ENCODE results near the gene POLR2E. TPM values are rescaled to one million over a fixed set of nuclear protein-coding genes. Genes with fewer than 3 reads are reported as not detected.
A peak's percentile ranks its signal among the peaks of the same experiment; 100 is the strongest.

The POLR2E gene
- total RNA-seq, 1 experiment from 2014 or later = 279 TPM

DNA sequence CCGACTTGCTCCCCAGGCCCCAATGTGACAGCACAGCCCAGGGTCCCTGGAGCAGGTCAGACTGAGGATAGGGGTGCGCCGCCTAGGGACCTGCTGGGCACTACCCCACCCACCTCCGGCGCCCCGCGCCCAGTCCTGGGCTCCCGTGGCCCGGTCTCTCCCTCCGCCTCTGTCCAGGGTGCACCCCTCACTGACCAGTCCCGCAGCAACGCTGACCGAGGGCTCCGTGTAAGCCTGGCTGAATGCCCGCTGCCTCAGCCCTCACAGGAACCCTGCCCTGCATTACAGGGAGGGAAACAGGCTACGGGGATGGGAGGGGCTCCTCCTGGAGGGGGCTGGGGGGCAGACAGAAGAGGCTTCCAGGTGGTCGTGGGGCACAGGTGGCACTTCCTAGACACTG is 40.3 kb upstream of the POLR2E start:
- intact Hi-C loops (cut with micrococcal nuclease; ENCODE audit: unreplicated experiment) = no loop called here

GRCh38 chr19:1134431-1134830 is 39.3 kb upstream of the POLR2E start:
- Histone ChIP-seq H3K4me3 (ENCODE audit: low read depth in 2 of 2, low read length in 2 of 2) (no peak overlapping the region), H3K36me3 (ENCODE audit: control insufficient read depth, insufficient read depth, low read length) (no peaks in the 10 kb centered on the region; the same call in 1 of the 2 replicates), H3K4me1 (ENCODE audit: control insufficient read depth, insufficient read depth, low read length) (peaks cover 39% of the 10 kb centered on the region), H3K9me3 (ENCODE audit: control insufficient read depth, insufficient read depth, low read depth, low read length) (no peaks in the 10 kb centered on the region), H3K27ac (ENCODE audit: low read length) (no peak overlapping the region; the same call in 1 of the 2 replicates), H3K27me3 (ENCODE audit: control insufficient read depth, insufficient read depth, low read length) (no peaks in the 10 kb centered on the region)
- intact Hi-C loops (cut with micrococcal nuclease; ENCODE audit: unreplicated experiment) (no loop called here), in situ Hi-C loops (cut with HindIII; ENCODE audit: low pct_unique_long_range_greater_than_20kb, low sequenced_read_pairs) (no loop called here)
- CTCF ChIA-PET = interaction anchor here (0.7 kb wide), 1 partner anchor 13 kb away, joined by 8 read pairs; no protein-coding TSS in a partner anchor
- no peak for DNase-seq (ENCODE audit: low read depth, low spot score)
- no TSS peak for BruUV-seq (replicated peaks)
- no peak for ATAC-seq
- POLR2A ChIA-PET = no interaction called here
- TF ChIP-seq CTCF (IDR thresholded peaks at IDR 0.05) = no peak
- no peak for TF ChIP-seq SIN3A (IDR thresholded peaks at IDR 0.05; ENCODE audit: borderline replicate concordance, insufficient read depth, low read depth, low read length)
- TF ChIP-seq POLR2AphosphoS5 (IDR thresholded peaks at IDR 0.05; ENCODE audit: low read depth, low read length) = no peak
- TF ChIP-seq, protein P1, sequence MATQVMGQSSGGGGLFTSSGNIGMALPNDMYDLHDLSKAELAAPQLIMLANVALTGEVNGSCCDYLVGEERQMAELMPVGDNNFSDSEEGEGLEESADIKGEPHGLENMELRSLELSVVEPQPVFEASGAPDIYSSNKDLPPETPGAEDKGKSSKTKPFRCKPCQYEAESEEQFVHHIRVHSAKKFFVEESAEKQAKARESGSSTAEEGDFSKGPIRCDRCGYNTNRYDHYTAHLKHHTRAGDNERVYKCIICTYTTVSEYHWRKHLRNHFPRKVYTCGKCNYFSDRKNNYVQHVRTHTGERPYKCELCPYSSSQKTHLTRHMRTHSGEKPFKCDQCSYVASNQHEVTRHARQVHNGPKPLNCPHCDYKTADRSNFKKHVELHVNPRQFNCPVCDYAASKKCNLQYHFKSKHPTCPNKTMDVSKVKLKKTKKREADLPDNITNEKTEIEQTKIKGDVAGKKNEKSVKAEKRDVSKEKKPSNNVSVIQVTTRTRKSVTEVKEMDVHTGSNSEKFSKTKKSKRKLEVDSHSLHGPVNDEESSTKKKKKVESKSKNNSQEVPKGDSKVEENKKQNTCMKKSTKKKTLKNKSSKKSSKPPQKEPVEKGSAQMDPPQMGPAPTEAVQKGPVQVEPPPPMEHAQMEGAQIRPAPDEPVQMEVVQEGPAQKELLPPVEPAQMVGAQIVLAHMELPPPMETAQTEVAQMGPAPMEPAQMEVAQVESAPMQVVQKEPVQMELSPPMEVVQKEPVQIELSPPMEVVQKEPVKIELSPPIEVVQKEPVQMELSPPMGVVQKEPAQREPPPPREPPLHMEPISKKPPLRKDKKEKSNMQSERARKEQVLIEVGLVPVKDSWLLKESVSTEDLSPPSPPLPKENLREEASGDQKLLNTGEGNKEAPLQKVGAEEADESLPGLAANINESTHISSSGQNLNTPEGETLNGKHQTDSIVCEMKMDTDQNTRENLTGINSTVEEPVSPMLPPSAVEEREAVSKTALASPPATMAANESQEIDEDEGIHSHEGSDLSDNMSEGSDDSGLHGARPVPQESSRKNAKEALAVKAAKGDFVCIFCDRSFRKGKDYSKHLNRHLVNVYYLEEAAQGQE (IDR thresholded peaks at IDR 0.05; ENCODE audit: insufficient read depth in 1 of 2, low read depth in 2 of 2, low read length in 1 of 2) = no peak
- no peak for TF ChIP-seq TCF7L2 (IDR thresholded peaks at IDR 0.05; ENCODE audit: low read depth, low read length)

More for the DNA sequence above, 40.3 kb upstream of the POLR2E start:
- ChIA-PET POLR2A (interaction anchor here (0.6 kb wide), 1 partner anchor 11 kb away, joined by 4 read pairs; no protein-coding TSS in a partner anchor), CTCF (no interaction called here)
- no peaks in the 10 kb centered on the region; the same call in 1 of the 2 replicates for H3K36me3 ChIP-seq (ENCODE audit: control insufficient read depth, insufficient read depth, low read length)
- TF ChIP-seq CTCF (IDR thresholded peaks at IDR 0.05) (no peak), TCF7L2 (IDR thresholded peaks at IDR 0.05; ENCODE audit: low read depth, low read length) (no peak), POLR2AphosphoS5 (IDR thresholded peaks at IDR 0.05; ENCODE audit: low read depth, low read length) (0 out of 2 replicates have a peak, but pooled peaks have one; percentile 13), SIN3A (IDR thresholded peaks at IDR 0.05; ENCODE audit: borderline replicate concordance, insufficient read depth, low read depth, low read length) (no peak)
- TF ChIP-seq, protein P1 (IDR thresholded peaks at IDR 0.05; ENCODE audit: insufficient read depth in 1 of 2, low read depth in 2 of 2, low read length in 1 of 2) = no peak
- DNase-seq (ENCODE audit: low read depth, low spot score) = no peak
- ATAC-seq = no peak
- no peak overlapping the region for H3K4me3 ChIP-seq (ENCODE audit: low read depth in 2 of 2, low read length in 2 of 2)
- no peak overlapping the region for H3K27ac ChIP-seq (ENCODE audit: low read length)
- no peaks in the 10 kb centered on the region for H3K27me3 ChIP-seq (ENCODE audit: control insufficient read depth, insufficient read depth, low read length)
- in situ Hi-C loops (cut with HindIII; ENCODE audit: low pct_unique_long_range_greater_than_20kb, low sequenced_read_pairs) = no loop called here
- BruUV-seq (replicated peaks) = no TSS peak
- H3K4me1 ChIP-seq (ENCODE audit: control insufficient read depth, insufficient read depth, low read length) = peaks cover 39% of the 10 kb centered on the region
- no peaks in the 10 kb centered on the region for H3K9me3 ChIP-seq (ENCODE audit: control insufficient read depth, insufficient read depth, low read depth, low read length)

Data from Panc1 (cell line).